SKM-1 treated with dmso at 0.1 percent for 144 hours (cell line): ENCODE measurements around the gene IPMK.

Source experiments
- DNase-seq: peaks from one replicate; lab custom pipeline; 2025; ENCODE audit not compliant: unreplicated experiment; lab: John Stamatoyannopoulos, UW

Gene IPMK

DNA sequence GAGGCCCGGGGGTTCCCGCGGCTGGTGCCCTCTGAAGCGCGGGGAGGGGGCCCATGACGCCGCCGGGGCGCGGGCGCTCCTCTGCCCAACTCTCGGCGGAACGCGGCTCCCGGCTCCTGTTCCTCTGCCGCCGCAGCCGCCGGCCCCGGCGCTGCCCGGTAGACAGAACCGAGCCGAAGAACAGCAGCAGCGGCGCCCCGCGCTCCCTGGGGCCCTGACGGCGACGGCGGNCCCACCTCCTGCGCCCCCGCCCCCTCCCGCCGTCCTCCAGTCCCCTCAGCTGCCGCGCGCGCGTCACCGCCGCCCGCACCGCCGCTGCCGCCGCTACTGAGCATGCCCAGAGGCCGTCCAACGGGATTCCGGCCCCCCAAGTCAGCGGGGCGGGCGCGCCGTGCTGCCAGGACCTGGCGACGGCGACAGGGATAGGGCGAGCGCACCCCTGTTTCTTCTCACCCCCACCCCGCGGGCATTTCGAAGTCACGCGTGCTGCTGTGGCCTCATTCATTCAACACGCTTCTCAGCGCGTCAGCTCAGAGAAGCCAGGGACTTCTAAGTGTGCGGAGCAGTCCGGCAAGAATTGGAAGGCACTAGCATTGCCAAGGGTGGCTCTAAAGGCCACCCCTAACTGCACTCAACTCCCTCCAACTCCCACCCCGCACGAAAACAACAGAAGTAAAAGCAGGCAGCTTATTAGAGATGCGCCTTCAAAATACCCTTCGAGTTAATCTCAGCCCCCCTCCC, at the start of gene IPMK:
Gene IPMK (minus strand): TSS at position 182 of the 741 bp plus-strand sequence. CDS start 283 bp downstream, outside the sequence.
- DNase-seq = peak; percentile 88

GRCh38 chr10:58316874-58317273, 49.2 kb upstream of the IPMK start:
- no peak for DNase-seq

GRCh38 chr10:58311026-58311425, 43.3 kb upstream of the IPMK start:
- DNase-seq = no peak

GRCh38 chr10:58307676-58308075, 40.0 kb upstream of the IPMK start:
- DNase-seq = no peak

DNA sequence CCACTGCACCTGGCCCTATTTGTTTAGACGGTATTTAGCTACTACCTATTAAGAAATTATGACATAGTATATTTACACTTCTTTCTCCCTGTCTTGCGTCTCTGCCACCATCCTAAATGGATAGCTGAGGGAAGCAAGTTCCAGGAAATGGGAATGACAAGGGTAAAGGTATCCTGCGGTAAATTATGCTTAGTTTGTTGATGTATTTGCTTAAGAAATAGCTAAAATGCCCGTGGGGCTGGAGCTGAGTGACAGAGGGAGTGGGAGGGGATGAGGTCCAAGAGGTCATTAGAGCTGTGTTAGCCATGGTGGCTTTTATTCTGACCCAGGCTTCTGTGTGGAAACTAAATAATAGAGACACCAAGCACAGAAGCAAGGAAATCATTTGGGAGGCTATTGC, 38.1 kb upstream of the IPMK start:
- no peak for DNase-seq

DNA sequence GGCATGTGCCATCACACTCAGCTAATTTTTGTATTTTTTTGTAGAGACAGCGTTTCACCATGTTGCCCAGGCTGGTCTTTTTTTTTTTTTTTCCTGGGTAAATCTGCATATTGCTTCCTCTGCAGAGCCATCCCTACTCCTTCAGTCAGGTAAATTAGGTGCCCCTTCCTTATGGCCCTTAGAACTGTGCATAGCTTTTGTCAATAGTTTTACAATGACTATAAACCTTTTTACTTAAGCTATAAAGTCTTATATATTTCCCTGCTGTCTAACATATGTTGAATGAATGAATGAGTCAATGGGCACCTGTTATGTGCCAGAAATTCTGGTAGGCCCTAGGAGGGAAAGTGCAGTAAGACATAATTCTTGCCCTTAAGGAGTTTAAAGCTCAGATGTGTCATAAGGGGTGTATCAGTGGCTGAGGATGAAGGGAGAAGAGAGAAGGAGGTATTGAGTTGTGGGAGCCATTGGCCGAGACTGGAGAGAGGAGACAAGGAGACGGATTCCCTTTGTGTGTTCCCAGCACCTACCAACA, 36.5 kb upstream of the IPMK start:
- DNase-seq = no peak

GRCh38 chr10:58302254-58302653, 34.6 kb upstream of the IPMK start:
- no peak for DNase-seq

DNA sequence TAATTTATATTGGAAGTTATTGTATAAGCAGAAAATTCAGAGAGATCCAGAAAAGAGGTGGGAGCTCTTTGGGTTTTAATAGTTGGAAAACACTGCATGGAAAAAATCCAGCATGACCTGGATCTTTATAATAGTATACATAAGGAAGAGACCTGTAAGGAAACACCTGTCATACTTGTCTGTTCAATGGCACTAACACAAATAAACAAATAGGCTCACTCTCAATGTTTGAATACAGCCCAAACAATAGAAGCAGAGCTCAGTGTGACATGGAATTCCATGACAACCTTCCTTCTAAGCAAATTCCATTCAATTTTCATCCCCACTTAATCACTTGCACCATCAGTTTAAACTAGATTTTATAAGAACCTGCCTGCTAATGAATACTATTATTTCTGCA, 33.0 kb upstream of the IPMK start:
- DNase-seq = no peak

GRCh38 chr10:58299580-58299979, 31.9 kb upstream of the IPMK start:
- peak; percentile 71 for DNase-seq

DNA sequence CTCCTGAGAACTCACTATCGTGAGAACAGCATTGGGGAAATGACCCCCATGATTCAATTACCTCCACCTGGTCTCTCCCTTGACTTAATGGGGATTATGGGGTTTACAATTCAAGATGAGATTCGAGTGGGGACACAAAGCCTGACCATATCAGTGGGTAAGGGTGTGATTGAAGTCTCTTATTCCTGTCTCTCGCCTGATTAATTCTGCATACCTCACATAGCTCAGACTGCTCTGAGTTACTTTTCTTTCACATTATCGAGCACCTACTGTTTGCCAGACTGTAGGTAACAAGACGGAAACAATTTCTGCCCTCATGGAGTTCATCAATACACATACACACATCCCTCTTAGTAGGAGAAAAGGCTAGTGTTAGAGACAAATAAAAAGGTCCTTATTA, 26.3 kb upstream of the IPMK start:
- DNase-seq = no peak

GRCh38 chr10:58291538-58292174, 24.0 kb upstream of the IPMK start:
- DNase-seq = peak; percentile 45

DNA sequence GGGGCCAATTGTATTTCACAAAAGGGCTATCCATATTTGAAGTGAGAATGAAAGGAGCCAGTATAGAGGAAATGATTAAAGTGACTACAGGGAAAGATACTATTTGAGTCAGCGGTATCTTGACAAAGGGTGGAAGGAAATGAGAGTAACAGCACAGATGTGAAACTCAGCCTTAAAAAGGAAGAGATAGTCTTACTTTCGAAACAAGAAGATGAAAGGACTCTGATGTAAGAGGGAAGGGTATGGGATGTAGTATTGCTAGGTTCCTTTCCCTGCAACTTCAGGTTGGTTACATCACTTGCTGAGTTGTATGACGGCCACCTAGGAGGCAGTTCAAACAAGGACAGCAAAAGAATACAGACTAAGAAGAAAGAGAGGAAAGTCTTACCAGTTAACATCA, 14.9 kb upstream of the IPMK start:
- peak; percentile 98 for DNase-seq

- DNase-seq = no peak
Observed at GRCh38 chr10:58281092-58281752, 13.5 kb upstream of the IPMK start.

- no peak for DNase-seq
Observed at GRCh38 chr10:58280477-58280876, 12.8 kb upstream of the IPMK start.

GRCh38 chr10:58278962-58279307, 11.2 kb upstream of the IPMK start:
- DNase-seq = no peak

GRCh38 chr10:58278274-58278961, 10.7 kb upstream of the IPMK start:
- DNase-seq = peak; percentile 7

- DNase-seq = no peak
Observed at GRCh38 chr10:58275908-58276307, 8.2 kb upstream of the IPMK start.

- DNase-seq = no peak
Observed at GRCh38 chr10:58275261-58275660, 7.6 kb upstream of the IPMK start.

GRCh38 chr10:58269782-58270290, 2.1 kb upstream of the IPMK start:
- no peak for DNase-seq

DNA sequence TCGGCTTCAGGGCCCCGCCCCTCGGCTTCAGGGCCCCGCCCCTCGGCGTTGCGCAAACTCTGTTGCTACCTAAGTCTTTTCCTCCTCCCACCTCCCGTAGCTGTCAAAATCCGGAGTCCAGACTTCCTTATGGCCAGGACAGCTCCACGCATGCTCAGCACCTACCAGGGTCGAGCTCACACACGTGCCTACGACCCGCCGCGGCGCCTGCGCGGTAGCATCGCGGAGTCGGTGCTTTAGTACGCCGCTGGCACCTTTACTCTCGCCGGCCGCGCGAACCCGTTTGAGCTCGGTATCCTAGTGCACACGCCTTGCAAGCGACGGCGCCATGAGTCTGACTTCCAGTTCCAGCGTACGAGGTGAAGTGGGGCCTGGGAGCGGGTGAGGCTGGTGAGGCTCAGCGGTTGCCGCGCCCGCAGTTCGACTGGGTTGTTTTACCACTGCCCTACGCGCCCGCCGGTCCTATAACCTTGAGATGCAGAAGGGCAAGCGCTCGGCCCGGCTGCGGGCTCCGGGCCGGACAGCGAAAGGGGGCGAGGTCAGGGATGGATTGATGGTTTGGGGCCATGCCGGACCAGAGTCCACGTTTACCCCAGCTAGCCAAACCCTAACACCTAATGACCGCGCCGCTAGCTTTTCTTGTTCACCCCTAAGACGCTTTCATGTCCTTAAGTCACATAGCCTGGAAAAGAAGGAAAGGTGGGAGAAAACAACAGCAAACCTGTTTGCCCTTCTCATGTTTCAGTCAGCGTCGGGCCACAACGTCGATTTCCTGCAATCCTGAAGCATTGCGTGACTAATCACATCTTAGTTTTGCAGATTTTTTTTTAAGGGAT, 1.5 kb upstream of the IPMK start, which contains the start of gene CISD1:
Gene CISD1 (plus strand): TSS at position 217 of the 836 bp plus-strand sequence. CDS start 112 bp downstream, at position 329.
- peak; percentile 97 for DNase-seq
